ENCODE data around the gene AGAP4.
"Not testable (repeated sequence)": the region's sequence is repeated elsewhere in the genome, so short reads cannot be mapped to it uniquely, and the experiment has no call there.

Gene AGAP4

GRCh38 chr10:45811075-45811474, 36.2 kb downstream of the AGAP4 start:
- no peak for TF ChIP-seq CTCF (conservative IDR thresholded peaks at IDR 0.05)

GRCh38 chr10:45809837-45810236, 37.5 kb downstream of the AGAP4 start:
- peak; percentile 72 for TF ChIP-seq CTCF (conservative IDR thresholded peaks at IDR 0.05)

More at GRCh38 chr10:45811075-45811474, 36.2 kb downstream of the AGAP4 start:
- H3K27ac ChIP-seq: peak overlapping the region; percentile 34; the same call in 1 of the 2 replicates

GRCh38 chr10:45804996-45805395, 42.3 kb downstream of the AGAP4 start:
- not testable (repeated sequence) for H3K27ac ChIP-seq

More at GRCh38 chr10:45809837-45810236, 37.5 kb downstream of the AGAP4 start:
- H3K27ac ChIP-seq: peak overlapping the region; percentile 34; the same call in 1 of the 2 replicates

GRCh38 chr10:45803060-45804010, 44.0 kb downstream of the AGAP4 start:
- not testable (repeated sequence) for H3K27ac ChIP-seq

- not testable (repeated sequence) for H3K27ac ChIP-seq
Measured at GRCh38 chr10:45794761-45795160, 52.5 kb downstream of the AGAP4 start.

- not testable (repeated sequence) for H3K27ac ChIP-seq
Measured at GRCh38 chr10:45790694-45791426, 56.4 kb downstream of the AGAP4 start.

- not testable (repeated sequence) for H3K27ac ChIP-seq
Measured at GRCh38 chr10:45789991-45790390, 57.3 kb downstream of the AGAP4 start.

GRCh38 chr10:45787212-45787741, 60.0 kb downstream of the AGAP4 start:
- not testable (repeated sequence) for H3K27ac ChIP-seq

- H3K27ac ChIP-seq: not testable (repeated sequence)
Measured at GRCh38 chr10:45786217-45786616, 61.1 kb downstream of the AGAP4 start.
